ENCODE data around the gene HOXA4.

GRCh38 chr7:27132978-27133377 is 2.4 kb upstream of the HOXA4 start:
- TF ChIP-seq, protein P1, sequence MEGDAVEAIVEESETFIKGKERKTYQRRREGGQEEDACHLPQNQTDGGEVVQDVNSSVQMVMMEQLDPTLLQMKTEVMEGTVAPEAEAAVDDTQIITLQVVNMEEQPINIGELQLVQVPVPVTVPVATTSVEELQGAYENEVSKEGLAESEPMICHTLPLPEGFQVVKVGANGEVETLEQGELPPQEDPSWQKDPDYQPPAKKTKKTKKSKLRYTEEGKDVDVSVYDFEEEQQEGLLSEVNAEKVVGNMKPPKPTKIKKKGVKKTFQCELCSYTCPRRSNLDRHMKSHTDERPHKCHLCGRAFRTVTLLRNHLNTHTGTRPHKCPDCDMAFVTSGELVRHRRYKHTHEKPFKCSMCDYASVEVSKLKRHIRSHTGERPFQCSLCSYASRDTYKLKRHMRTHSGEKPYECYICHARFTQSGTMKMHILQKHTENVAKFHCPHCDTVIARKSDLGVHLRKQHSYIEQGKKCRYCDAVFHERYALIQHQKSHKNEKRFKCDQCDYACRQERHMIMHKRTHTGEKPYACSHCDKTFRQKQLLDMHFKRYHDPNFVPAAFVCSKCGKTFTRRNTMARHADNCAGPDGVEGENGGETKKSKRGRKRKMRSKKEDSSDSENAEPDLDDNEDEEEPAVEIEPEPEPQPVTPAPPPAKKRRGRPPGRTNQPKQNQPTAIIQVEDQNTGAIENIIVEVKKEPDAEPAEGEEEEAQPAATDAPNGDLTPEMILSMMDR (IDR thresholded peaks at IDR 0.05; ENCODE audit: insufficient read depth, low read length, poor library complexity, severe bottlenecking), result no peak
- no peak for TF ChIP-seq EZH2phosphoT487 (conservative IDR thresholded peaks at IDR 0.05; ENCODE audit: low read length)

All from SU-DHL-6 (cell line).